Uterus (tissue), 2 donors: Measurements from ENCODE around the gene STK38.

Experiments used
- CTCF ChIP-seq, 4 experiments: fragments of 200-600 bp in 2 of 4; fragments of 450-650 bp in 2 of 4; sonication (generic) in 2 of 4; IDR thresholded peaks; one replicate each; pipeline ENCODE4 v1.5.1; 2016 to 2019; ENCODE audit warnings: antibody characterized with exemption in 4 of 4, mild to moderate bottlenecking in 2 of 4, moderate library complexity in 1 of 4
- POLR2A ChIP-seq, 2 donors: fragments of 450-650 bp; IDR thresholded peaks; one replicate each; pipeline ENCODE4 v1.6.1; 2016; ENCODE audit warnings: antibody characterized with exemption in 2 of 2, mild to moderate bottlenecking in 1 of 2, moderate library complexity in 1 of 2

DNA sequence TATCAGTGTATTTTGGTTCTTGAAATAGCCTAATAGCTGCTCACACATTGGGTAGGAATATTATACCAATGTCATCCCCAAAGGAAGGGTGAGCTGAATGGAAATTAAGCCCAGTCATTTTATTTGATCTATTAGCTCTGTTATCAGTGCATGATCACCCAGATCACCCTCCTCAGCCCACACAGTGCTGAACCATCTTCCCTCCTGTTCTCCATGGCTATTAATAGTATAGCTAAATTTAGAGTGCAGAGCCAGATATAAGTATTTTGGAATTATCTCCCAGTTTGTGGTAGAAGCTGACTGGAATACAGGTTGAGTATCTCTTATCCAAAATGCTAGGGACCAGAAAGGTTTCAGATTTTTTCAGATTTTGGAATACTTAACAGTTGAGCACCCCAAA lies 59.1 kb downstream of the STK38 start:
- TF ChIP-seq POLR2A (IDR thresholded peaks at IDR 0.05) (no peak), CTCF (IDR thresholded peaks at IDR 0.05) (no peak)
